ENCODE data around the gene EXD2. TPM values are rescaled to one million over a fixed set of nuclear protein-coding genes. Genes with fewer than 3 reads are reported as not detected.

The EXD2 gene
- total RNA-seq, 1 donor from 2014 or later: 16.5 TPM

DNA sequence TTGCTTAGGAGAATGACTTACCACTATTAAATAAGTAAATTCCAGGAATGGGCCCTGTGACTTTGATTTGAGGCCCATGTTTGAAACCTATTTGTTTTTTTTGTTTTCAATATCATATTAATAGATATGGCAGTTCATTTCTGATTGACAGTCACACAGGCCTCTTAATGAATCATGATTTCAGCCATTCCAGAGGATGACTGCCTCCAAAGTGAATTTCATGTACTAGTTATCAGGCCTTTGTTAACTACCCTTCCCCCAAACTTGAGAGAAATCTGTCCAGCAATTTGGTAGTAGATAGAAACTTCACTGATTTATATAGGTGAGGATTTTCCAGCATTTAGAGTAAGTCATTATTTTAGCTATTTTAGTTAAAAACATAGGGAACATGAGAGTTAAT lies 42.8 kb downstream of the EXD2 start:
- intact Hi-C loops (cut with micrococcal nuclease): no loop called here
- Histone ChIP-seq H3K4me1 (peaks cover 11% of the 10 kb centered on the region), H3K36me3 (peaks cover 73% of the 10 kb centered on the region), H3K27me3 (ENCODE audit: low read depth) (no peaks in the 10 kb centered on the region), H3K27ac (replicated peaks) (no peak overlapping the region), H3K4me3 (no peak overlapping the region), H3K9me3 (replicated peaks) (no peaks in the 10 kb centered on the region)
- TF ChIP-seq, protein P1, sequence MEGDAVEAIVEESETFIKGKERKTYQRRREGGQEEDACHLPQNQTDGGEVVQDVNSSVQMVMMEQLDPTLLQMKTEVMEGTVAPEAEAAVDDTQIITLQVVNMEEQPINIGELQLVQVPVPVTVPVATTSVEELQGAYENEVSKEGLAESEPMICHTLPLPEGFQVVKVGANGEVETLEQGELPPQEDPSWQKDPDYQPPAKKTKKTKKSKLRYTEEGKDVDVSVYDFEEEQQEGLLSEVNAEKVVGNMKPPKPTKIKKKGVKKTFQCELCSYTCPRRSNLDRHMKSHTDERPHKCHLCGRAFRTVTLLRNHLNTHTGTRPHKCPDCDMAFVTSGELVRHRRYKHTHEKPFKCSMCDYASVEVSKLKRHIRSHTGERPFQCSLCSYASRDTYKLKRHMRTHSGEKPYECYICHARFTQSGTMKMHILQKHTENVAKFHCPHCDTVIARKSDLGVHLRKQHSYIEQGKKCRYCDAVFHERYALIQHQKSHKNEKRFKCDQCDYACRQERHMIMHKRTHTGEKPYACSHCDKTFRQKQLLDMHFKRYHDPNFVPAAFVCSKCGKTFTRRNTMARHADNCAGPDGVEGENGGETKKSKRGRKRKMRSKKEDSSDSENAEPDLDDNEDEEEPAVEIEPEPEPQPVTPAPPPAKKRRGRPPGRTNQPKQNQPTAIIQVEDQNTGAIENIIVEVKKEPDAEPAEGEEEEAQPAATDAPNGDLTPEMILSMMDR (IDR thresholded peaks at IDR 0.05; ENCODE audit: borderline replicate concordance): no peak
- no peak for DNase-seq

DNA sequence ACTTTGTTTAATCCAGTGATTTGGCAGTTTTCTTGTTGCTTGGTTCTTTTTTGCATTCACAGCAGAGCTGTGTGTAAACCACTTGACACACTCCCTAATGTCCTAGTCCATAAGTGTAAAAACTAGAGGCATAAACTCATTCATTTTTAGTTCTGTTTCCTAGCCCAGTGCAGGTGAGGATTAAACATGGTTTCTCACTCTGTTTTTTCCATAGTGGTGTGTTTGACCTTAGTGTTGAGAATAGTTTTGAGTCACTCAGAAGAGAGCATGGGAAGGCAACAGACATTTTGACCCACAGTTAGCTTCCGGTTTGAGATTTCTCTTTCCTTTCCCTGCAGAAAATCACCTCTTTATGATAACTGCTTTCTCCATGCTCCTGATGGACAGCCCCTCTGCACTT lies 44.4 kb downstream of the EXD2 start:
- intact Hi-C loops (cut with micrococcal nuclease): no loop called here
- Histone ChIP-seq H3K27ac (replicated peaks) (no peak overlapping the region), H3K4me3 (no peak overlapping the region), H3K27me3 (ENCODE audit: low read depth) (no peaks in the 10 kb centered on the region), H3K4me1 (peaks cover 20% of the 10 kb centered on the region), H3K9me3 (replicated peaks) (no peaks in the 10 kb centered on the region), H3K36me3 (peaks cover 73% of the 10 kb centered on the region)
- TF ChIP-seq, protein P1 (IDR thresholded peaks at IDR 0.05; ENCODE audit: borderline replicate concordance): no peak
- no peak for DNase-seq

DNA sequence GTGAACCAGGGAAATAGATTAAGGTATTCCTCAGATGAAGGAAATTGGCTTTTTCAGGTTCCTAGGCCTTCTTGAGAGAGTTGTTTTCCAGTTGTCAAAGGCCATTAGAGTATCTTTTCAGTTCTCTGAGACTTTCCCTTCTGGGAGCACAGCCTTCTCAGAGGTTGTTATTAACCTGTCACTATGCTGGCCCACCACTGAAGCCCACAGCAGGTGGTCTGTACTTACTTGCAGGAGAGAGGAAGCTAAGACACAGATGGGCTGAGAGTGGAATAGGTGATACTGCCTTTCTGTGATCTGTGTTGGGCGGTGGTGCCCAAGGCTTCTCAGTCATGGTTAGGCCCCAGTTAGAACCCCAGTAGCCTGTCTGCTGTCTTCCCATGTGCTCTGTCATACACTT lies 45.8 kb downstream of the EXD2 start:
- Histone ChIP-seq H3K27ac (replicated peaks) (no peak overlapping the region), H3K27me3 (ENCODE audit: low read depth) (no peaks in the 10 kb centered on the region), H3K4me1 (peaks cover 21% of the 10 kb centered on the region), H3K9me3 (replicated peaks) (no peaks in the 10 kb centered on the region), H3K4me3 (no peak overlapping the region), H3K36me3 (peaks cover 78% of the 10 kb centered on the region)
- no peak for DNase-seq
- TF ChIP-seq, protein P1 (IDR thresholded peaks at IDR 0.05; ENCODE audit: borderline replicate concordance): no peak
- intact Hi-C loops (cut with micrococcal nuclease): no loop called here

DNA sequence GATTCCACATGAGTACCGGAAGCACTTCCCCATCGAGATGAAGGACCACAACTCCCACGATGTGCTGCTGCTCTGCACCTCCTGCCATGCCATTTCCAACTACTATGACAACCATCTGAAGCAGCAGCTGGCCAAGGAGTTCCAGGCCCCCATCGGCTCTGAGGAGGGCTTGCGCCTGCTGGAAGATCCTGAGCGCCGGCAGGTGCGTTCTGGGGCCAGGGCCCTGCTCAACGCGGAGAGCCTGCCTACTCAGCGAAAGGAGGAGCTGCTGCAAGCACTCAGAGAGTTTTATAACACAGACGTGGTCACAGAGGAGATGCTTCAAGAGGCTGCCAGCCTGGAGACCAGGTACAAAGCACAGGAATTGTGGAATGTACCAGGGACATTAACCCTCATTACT lies 46.3 kb downstream of the EXD2 start:
- intact Hi-C loops (cut with micrococcal nuclease): no loop called here
- peaks cover 74% of the 10 kb centered on the region for H3K36me3 ChIP-seq
- no peak overlapping the region for H3K27ac ChIP-seq (replicated peaks)
- no peaks in the 10 kb centered on the region for H3K9me3 ChIP-seq (replicated peaks)
- no peak overlapping the region for H3K4me3 ChIP-seq
- H3K27me3 ChIP-seq (ENCODE audit: low read depth): no peaks in the 10 kb centered on the region
- TF ChIP-seq, protein P1 (IDR thresholded peaks at IDR 0.05; ENCODE audit: borderline replicate concordance): no peak
- H3K4me1 ChIP-seq: peaks cover 21% of the 10 kb centered on the region
- no peak for DNase-seq

DNA sequence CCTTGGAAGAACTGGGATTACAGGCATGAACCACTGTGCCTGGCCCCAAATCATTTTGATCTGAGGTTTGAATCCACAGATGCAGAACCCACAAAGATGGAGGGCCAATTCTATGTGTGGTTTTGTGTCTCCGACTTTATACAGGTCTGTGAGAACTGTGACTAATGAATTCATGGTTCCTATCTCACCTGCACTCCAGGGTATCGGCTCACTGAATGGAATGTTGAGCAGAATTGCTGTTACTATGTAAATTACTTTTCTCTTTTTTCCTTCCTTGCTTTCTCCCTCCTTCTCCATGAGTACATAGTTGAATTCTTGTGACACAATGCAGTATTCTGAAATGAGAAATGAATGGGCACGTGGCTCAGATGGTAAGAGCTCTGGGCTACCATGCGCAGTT lies 47.6 kb downstream of the EXD2 start:
- no peak for DNase-seq
- peaks cover 73% of the 10 kb centered on the region for H3K36me3 ChIP-seq
- peaks cover 26% of the 10 kb centered on the region for H3K4me1 ChIP-seq
- TF ChIP-seq, protein P1 (IDR thresholded peaks at IDR 0.05; ENCODE audit: borderline replicate concordance): no peak
- no peak overlapping the region for H3K4me3 ChIP-seq
- intact Hi-C loops (cut with micrococcal nuclease): no loop called here
- H3K27me3 ChIP-seq (ENCODE audit: low read depth): no peaks in the 10 kb centered on the region
- no peaks in the 10 kb centered on the region for H3K9me3 ChIP-seq (replicated peaks)
- H3K27ac ChIP-seq (replicated peaks): no peak overlapping the region

All from left ventricle myocardium inferior (tissue), 1 donor.